Measurements from ENCODE around the gene HSD17B12. TPM values are rescaled to one million over a fixed set of nuclear protein-coding genes. Genes with fewer than 3 reads are reported as not detected.

Gene HSD17B12
- polyA plus RNA-seq, 1 donor from 2014 or later, result 58.8 TPM

GRCh38 chr11:43879789-43880639 lies 199.5 kb downstream of the HSD17B12 start:
- Histone ChIP-seq H2AFZ (ENCODE audit: low read depth, low read length) (peak overlapping the region; percentile 58), H3K27me3 (ENCODE audit: insufficient read depth, low read depth, low read length) (no peaks in the 10 kb centered on the region), H4K20me1 (ENCODE audit: insufficient read depth) (no peaks in the 10 kb centered on the region), H3K4me2 (ENCODE audit: low read length) (no peak overlapping the region), H3K9ac (ENCODE audit: low read length) (peak overlapping the region; percentile 75), H3K9me2 (ENCODE audit: insufficient read depth, low read length) (no peaks in the 10 kb centered on the region), H3K36me3 (ENCODE audit: insufficient read depth, low read length) (no peaks in the 10 kb centered on the region), H3K4me3 (ENCODE audit: low read length) (peak overlapping the region; percentile 73), H3K27ac (ENCODE audit: low read length) (no peak overlapping the region), H3F3A (ENCODE audit: insufficient read depth, low read length, poor library complexity, severe bottlenecking) (no peaks in the 10 kb centered on the region), H3K79me2 (replicated peaks; ENCODE audit: insufficient read depth, low read length) (peaks cover 10% of the 10 kb centered on the region), H3K9me3 (ENCODE audit: low read length) (no peaks in the 10 kb centered on the region)
- TF ChIP-seq EP300 (conservative IDR thresholded peaks at IDR 0.05; ENCODE audit: poor library complexity, severe bottlenecking), result no peak
- no peak for TF ChIP-seq TAF1 (IDR thresholded peaks at IDR 0.05; ENCODE audit: low read depth)
- no peak for TF ChIP-seq POLR2AphosphoS5 (IDR thresholded peaks at IDR 0.05)
- no peak for TF ChIP-seq SMC3 (conservative IDR thresholded peaks at IDR 0.05; ENCODE audit: poor library complexity)
- no peak for TF ChIP-seq RAD21 (conservative IDR thresholded peaks at IDR 0.05)
- no peak for TF ChIP-seq MXI1 (conservative IDR thresholded peaks at IDR 0.05; ENCODE audit: poor library complexity, severe bottlenecking)
- TF ChIP-seq REST (IDR thresholded peaks at IDR 0.05; ENCODE audit: borderline replicate concordance), result no peak
- TF ChIP-seq CTCF (IDR thresholded peaks at IDR 0.05; ENCODE audit: poor library complexity, severe bottlenecking), result no peak
- TF ChIP-seq EZH2 (IDR thresholded peaks at IDR 0.05; ENCODE audit: borderline replicate concordance, insufficient read depth, low read length, poor library complexity, severe bottlenecking), result no peak

- Histone ChIP-seq H3K9me3 (ENCODE audit: low read length) (no peaks in the 10 kb centered on the region), H3K36me3 (ENCODE audit: insufficient read depth, low read length) (no peaks in the 10 kb centered on the region), H2AFZ (ENCODE audit: low read depth, low read length) (peak within 1 kb of the TSS; percentile 58), H3K27ac (ENCODE audit: low read length) (peak within 1 kb of the TSS; percentile 36), H3K9ac (ENCODE audit: low read length) (peak within 1 kb of the TSS; percentile 75), H3K27me3 (ENCODE audit: insufficient read depth, low read depth, low read length) (no peaks in the 10 kb centered on the region), H3K9me2 (ENCODE audit: insufficient read depth, low read length) (no peaks in the 10 kb centered on the region), H3K79me2 (replicated peaks; ENCODE audit: insufficient read depth, low read length) (peaks cover 10% of the 10 kb centered on the region), H3F3A (ENCODE audit: insufficient read depth, low read length, poor library complexity, severe bottlenecking) (no peaks in the 10 kb centered on the region), H4K20me1 (ENCODE audit: insufficient read depth) (no peaks in the 10 kb centered on the region), H3K4me3 (ENCODE audit: low read length) (peak within 1 kb of the TSS; percentile 73), H3K4me2 (ENCODE audit: low read length) (peak within 1 kb of the TSS; percentile 83)
- TF ChIP-seq REST (IDR thresholded peaks at IDR 0.05; ENCODE audit: borderline replicate concordance) (peak; percentile 44), EP300 (conservative IDR thresholded peaks at IDR 0.05; ENCODE audit: poor library complexity, severe bottlenecking) (peak; percentile 46), POLR2AphosphoS5 (IDR thresholded peaks at IDR 0.05) (peak; percentile 76), CTCF (IDR thresholded peaks at IDR 0.05; ENCODE audit: poor library complexity, severe bottlenecking) (no peak), TAF1 (IDR thresholded peaks at IDR 0.05; ENCODE audit: low read depth) (peak; percentile 82), EZH2 (IDR thresholded peaks at IDR 0.05; ENCODE audit: borderline replicate concordance, insufficient read depth, low read length, poor library complexity, severe bottlenecking) (no peak), SMC3 (conservative IDR thresholded peaks at IDR 0.05; ENCODE audit: poor library complexity) (no peak), RAD21 (conservative IDR thresholded peaks at IDR 0.05) (no peak), MXI1 (conservative IDR thresholded peaks at IDR 0.05; ENCODE audit: poor library complexity, severe bottlenecking) (peak; percentile 56)
Observed at GRCh38 chr11:43880640-43881159, 200.2 kb downstream of the HSD17B12 start, which contains the start of gene ALKBH3. TSS of gene ALKBH3 (plus strand) at chr11:43880831. CDS start at chr11:43882653, 1,822 bp downstream.

Data from neural cell (in vitro differentiated cells).